HG03565 (cell line): ENCODE results near the gene RECQL.
"Not testable (repeated sequence)": the region's sequence is repeated elsewhere in the genome, so short reads cannot be mapped to it uniquely, and the experiment has no call there.

Experiments used
- ATAC-seq: cut with Tn5 transposase; IDR thresholded peaks from one replicate; pipeline ENCODE4 v1.9.1; 2021; ENCODE audit warnings: mild to moderate bottlenecking, moderate library complexity; ENCODE audit not compliant: unreplicated experiment

RECQL gene

GRCh38 chr12:21502872-21503271 lies 1.4 kb upstream of the RECQL start:
- ATAC-seq = no peak

DNA sequence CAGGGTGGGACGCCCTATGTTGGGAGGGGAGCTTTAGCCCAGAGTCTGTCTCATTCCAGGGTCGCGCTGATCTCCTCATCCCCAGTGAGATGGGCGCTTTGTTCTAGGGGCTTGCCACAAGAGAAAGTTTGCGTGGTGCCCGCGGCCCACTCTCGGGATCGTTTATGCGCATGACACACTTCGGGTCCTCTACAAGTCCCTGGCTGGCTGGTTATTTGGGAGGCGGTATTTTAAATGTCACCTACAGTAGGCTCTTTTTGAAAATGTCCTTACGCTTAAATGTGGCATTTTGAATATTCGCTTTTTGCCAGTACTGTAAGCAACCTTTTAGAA lies 695 bp upstream of the RECQL start:
- ATAC-seq = no peak

DNA sequence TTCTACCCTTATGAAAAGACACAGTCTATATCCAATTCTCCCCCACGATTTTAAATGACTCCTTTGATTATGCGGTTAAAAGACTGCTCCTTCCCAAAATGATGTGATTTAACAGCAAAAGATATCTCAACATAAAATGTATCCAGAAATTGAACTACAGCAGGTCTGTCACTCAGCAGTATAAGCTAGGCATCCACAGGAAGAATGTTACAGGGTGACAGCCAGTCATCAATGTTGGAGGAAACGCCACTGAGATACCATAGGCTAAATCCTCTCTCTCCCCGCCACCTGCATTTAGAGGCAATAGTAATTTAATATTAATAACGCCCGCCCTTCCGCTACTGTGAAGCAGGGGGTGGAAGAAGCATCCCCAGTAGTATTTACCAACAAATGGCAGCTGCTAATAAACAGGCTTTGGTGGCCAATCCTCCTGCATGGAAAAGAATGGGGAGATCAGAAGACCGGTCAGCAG lies 613 bp downstream of the RECQL start:
- ATAC-seq = no peak

DNA sequence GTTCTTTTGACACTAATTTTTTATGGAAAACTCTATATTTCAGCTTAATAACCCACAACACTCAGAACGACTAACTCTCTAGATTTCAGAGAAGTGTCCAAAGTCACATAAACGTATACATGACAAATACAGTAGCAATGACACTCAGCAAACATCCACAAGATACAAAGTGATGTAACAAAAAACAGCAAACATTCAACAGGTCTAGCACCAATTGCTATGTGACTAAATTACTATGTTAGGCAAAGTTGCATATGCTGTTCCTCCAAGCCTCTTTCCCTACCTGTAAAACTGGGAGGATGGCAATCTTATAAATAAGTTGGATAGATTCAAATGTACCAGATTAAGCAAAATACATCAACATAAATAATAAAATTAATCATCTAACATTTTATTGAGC lies 1.7 kb downstream of the RECQL start:
- no peak for ATAC-seq

DNA sequence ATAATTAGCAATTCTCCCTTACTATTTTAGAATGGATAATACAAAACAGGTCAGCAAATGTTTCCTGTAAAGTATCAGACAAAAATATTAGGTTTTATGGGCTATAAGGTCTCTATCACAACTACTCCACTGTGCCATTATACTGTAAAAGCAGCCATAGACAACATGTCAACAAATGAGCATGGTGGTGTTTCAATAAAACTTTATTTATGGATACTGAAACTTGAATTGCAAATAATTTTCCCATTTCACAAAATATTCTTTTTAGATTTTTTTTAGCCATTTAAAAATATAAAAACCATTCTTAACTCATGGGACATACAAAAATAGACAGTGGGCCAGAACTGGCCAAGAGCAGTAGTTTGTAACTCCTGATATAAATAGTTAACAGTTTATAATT lies 15.4 kb downstream of the RECQL start:
- no peak for ATAC-seq

DNA sequence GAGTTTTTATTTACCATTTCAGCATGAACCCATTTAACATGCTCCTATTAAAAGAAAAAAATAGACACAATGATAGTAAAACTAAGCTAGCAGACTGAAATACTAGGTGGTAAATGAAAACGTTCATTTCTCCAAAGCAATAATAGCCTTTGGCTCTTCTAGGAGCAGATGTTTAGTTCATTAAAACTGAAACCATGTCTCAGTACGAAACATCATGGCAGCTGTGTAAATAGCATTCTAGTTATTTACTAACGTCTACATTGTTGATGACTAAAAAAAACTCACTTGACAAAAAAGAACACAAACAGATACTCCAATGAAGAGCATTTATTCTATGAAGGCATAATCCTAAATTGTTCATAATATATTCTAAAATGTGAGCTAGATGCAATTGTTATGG lies 17.9 kb downstream of the RECQL start:
- ATAC-seq = no peak

- no peak for ATAC-seq
Measured at GRCh38 chr12:21478756-21479455, 22.5 kb downstream of the RECQL start.

DNA sequence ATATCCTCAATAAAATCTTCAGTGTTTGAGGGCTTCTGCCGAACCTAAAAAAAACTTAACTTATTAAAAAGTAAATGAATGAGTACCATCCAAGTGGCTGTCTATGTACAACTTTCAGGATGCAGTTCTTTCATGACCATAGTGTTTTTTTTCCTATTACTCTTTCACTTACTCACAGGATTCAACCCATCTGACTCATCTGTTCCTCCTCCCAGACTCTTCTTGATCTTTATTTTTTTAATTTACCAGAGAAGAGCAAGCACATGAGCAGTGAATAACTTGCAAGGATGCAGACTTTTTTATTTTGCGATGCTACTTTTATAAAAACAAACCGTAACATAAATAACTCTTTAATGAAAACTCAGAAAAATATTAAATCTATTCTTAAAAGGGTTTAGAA lies 24.5 kb downstream of the RECQL start:
- ATAC-seq = no peak

DNA sequence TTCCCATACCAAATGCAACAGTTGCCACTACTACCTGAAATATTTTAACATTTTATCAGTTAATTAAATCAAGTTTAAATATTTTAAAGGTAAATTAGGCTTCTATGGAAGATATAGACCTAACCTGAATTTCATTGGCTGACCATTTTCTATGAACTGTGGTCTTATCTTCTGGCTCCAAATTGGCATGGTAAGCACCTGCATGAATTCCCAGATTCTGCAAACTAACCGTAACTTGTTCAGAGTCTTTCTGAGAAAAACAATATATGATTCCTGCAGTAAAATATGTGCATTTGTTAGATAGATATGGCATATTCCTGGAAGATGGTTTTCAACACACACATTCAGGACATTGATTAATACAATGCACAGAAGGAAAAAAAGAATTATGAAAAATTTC lies 25.9 kb downstream of the RECQL start:
- ATAC-seq = no peak

DNA sequence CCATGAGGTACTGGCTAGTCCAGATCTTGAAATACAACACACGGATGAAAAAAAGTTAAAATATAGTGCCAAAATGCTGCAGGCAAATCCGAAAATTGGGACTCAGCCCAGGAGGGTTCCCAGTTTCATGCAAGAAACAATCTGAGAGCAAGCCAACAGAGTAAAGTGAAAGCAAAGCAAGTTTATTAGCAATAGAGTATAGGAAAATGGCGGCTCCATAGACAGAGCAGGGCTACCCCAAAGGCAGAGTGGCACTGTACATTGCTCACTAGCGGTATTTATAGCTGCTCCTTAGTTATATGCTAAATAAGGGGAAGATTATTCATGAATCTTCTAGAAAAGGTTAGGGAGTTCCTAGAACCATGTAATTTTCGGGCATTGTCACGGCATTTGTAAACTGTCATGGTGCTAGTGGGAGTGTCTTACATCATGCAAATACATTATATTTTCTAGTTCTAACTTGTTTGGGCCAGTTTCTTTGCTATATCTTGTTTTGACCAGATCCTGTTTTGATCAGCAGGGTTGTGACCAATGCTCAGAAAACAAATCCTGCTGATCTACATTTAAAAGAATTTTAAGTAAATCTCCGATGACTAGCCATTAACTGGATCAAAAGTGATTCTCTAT lies 29.1 kb downstream of the RECQL start:
- no peak for ATAC-seq

DNA sequence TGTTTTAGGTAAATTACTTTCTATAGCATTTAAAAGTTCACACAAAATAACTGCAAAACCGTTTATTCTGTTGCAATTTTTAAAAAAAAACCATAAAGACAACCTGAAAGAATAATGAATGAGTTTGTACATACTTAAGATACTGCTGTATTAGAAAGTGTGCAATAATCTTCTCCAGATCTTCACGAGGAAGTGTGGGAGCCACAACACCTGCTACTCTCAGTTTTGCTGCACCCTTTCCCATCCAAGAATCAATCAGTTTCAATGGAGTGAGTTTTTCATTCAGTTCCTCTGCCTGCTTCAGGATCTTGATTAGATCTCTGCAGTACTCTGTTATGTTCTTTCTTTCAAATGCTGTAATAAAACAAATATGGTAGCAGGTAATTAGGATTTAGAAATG lies 30.1 kb downstream of the RECQL start:
- no peak for ATAC-seq

- ATAC-seq = not testable (repeated sequence)
Measured at GRCh38 chr12:21467334-21467733, 34.1 kb downstream of the RECQL start.

DNA sequence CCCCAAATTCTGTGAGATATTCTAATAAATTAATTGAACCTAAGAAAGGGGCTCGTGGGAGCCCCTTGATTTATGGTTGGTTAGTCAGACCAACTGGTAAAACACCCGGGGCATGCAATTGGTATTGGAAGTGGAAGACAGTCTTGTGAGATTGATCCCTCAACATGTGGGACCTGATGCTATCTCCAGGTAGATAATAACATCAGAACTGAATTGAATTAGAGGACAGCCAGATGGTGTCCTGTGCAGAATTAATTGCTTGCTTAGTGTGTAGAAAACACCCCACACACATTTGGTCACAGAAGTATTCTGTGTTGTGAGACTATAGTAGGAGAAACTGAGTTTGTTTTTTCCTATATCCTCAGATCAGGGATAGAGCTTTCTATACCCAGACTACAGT lies 42.0 kb downstream of the RECQL start:
- ATAC-seq = no peak

- ATAC-seq = no peak
Measured at GRCh38 chr12:21456291-21456780, 45.1 kb downstream of the RECQL start.

DNA sequence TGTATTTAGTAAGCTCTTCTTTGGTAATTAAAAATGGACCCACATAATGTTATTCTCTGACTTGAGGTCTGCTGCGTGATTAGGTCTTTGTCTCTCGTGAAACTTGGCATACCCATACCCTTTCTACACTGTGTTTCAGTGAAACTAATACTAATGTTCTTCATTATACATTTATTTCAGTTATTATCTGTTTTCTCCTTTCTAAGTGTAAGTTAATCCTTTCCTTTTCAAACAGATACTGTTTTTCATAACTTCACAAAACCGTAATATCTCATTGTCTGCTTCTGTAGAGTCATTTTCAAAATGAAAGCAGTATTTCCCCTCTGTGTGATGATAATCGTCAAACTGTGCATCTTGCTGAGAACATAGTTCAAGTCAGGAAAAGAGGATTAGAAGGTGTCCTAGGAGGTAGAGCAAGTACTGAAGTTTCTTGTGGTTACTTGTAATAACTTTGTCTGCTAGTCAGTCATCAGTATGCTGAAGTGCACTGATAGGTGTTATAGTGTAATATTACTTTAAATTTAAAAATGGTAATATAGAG lies 48.1 kb downstream of the RECQL start:
- peak; percentile 66 for ATAC-seq

- no peak for ATAC-seq
Measured at GRCh38 chr12:21451529-21451928, 49.9 kb downstream of the RECQL start.

- ATAC-seq = no peak
Measured at GRCh38 chr12:21444193-21445146, 57.0 kb downstream of the RECQL start.

DNA sequence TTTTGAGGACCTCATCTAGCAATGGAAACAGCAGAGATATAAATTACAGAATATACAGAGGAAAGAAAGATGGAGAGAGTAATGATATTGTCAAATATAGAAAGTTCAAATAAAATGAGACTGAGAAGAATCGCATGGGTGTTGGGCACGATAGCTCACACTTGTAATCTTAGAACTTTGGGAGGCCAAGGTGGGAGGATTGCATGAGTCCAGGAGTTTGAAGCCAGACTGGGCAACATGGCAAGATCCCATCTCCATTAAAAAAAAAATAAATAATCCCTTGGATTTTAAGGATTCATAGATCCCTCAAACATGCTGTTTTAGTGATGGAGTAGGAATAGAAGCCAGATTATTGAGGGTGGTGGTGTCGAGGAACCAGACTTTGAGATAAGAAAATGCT lies 62.1 kb downstream of the RECQL start:
- ATAC-seq = no peak

DNA sequence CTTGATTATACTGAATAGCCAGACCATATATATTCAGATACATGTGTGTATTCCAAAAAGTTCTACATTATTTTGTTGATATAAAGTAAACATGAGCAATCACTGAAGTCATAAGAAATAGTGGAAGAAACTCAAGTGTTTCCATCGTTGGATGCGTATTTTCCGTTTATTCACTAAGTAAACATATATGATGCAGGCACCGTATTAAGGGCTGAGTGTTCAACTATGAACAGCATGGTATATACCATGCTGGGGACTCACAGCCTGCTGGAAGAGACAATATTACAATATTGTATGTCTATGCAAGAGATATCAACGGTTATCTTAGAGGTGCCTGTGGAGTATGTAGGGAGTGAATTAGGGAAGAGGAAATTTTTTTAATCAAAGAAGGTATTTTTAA lies 62.8 kb downstream of the RECQL start:
- no peak for ATAC-seq

GRCh38 chr12:21434699-21435098 lies 66.7 kb downstream of the RECQL start:
- ATAC-seq = no peak

- no peak for ATAC-seq
Measured at GRCh38 chr12:21433525-21433924, 67.9 kb downstream of the RECQL start.
